Amniotic stem cell (primary cell): ENCODE results near the gene EGR2.
A peak's percentile ranks its signal among the peaks of the same experiment; 100 is the strongest.

Source experiments
- DNase-seq: peaks from one replicate; lab custom pipeline; 2025; lab: John Stamatoyannopoulos, UW

Gene EGR2

DNA sequence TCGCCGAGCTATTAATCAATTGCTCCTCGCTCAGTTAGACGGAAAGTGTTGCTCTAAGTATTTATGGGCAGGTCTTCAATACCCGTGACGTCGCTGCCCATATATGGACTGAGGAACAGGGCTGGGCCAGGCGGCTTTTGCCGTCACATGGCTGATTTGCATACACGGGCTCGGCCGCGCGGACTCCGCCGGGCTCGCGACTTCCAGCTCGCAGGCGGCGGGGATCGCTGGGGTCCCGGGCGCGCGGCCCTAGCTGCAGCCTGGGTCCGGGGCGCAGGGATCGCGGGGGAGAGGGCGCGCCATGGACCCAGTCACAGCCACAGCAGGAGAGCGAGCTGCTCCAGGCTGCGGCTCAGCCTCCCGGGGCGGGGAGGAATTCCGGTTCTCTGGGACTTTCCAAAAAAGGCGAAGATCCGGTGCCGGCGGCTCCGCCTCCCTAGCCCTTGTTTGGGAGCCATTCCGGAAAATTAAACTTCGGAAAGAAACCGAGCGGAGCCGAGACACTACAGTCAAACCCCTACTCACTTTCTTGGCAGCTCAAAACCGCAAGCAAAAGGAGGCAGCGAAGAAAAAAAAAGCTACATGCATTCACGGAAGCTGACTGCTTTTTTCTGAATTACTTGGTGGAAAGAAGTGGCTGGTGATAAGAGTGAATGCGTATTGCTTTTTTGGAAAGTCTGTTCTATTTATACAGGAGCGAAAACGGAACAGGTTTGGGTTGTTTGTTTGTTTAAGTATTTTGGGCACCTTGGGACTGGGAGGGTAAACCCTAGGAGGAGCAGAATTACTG lies at the start of gene EGR2:
Gene EGR2, minus strand, starts transcription at position 36 of the 790 bp plus-strand sequence. CDS start 337 bp downstream, outside the sequence.
- DNase-seq = peak; percentile 94

DNA sequence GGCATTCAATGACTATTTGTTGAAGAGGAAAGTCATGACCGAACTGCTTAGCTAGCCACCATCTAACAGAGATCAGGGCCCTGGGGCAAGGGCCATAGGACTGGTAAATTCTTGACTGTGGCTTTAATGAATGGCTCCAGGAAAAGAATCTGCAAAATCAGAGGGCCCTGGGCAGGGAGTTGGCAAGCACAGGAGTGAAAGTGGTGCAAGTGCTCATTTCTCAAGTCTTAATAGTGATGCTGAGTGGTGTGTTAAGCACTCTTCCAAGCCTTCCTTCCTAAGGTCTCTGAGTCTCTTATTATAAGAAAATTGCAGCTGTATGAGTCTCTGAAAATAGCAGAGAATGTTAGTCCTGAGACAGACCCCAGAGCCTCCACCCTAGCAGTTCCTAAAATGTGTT lies 46.3 kb upstream of the EGR2 start:
- no peak for DNase-seq

DNA sequence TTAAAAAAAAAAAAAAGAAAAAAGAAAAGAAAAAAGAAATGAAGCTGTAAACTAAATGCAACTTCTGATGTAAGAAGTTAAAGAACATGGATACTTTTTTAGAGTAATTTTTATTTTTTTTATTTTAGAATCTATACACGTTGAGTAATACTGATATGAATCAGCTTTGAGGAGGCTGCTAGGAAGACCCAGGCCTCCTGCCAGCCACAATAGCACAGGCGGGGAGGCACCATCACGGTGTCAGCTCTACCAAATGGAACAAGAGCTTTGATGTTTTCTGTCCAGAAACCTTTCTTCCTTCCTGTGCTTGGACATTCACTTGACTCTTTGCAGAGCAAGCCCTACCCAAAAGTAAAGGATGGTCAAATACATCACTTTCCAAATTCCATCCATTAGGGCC lies 45.3 kb upstream of the EGR2 start:
- DNase-seq = no peak

GRCh38 chr10:62860946-62861345 lies 44.8 kb upstream of the EGR2 start:
- DNase-seq = no peak

GRCh38 chr10:62858364-62858763 lies 42.2 kb upstream of the EGR2 start:
- DNase-seq = no peak

DNA sequence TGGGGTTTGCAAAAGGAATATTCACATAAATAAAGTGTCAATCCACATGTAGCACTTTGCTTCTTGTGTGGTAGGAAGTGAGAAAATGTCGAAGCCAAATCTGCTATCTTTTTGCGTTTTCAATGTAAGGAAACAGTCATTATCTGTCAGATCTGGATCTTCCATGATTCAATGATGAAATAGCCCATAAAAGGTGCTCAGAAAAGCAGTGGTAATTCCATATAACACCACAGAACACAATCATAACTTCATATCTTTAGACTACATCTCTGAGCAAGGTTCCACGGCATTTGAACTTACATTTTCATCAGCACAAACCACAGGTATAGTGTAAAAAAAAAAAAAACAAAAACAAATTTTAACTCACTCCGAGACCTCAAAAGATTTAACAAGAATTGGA lies 39.9 kb upstream of the EGR2 start:
- no peak for DNase-seq

DNA sequence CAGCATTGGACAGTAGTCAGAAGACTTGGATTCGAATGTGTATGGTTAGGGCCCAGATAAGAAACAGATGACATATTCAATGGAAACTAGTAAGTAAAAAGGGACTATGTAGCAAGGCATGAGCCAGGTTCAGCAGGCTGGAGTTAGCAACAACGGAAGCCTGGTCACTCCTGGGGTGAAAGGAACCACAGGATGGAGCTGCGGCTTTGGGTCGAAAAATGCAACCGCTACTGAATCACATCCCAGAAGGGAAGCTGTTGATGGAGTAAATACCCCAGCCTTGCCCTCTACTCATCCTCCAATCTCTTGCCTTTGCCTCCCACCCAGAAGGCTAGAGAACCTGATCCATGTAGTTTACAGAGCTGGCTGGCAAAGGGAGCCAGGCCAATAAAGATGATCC lies 37.5 kb upstream of the EGR2 start:
- DNase-seq = no peak

DNA sequence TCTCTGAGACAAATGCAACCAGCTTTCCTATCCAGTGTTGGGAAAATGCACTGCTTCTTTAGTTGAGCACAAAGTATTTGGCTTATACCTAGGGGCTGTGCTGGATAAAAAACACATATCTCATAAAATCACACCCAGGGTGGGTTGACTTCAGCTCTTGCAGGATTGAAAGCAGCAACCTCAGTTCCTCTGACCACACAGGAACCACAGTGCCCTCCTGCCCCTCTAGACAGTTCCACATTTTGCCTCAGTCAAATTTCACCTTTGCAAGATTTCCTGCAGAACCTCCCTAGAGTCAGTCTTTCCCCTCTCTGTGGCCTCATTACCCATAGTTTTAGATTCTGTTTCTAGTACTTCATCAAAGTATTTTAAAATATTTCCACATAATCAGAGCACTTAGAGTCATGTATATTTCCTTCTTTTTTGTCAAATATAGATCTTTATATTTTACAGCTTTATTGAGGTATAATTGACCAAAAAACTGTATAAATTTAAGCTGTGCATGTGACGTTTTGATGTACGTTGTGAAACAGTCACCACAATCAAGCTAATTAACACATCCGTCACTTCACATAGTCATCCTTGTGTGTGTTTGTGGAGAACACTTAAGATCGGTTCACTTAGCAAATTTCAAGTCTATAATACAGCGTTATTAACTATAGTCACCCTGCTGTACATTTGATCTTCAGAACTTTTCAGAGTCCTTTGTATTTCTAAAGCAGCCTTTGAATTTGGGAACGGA lies 37.0 kb upstream of the EGR2 start:
- DNase-seq = no peak

GRCh38 chr10:62851442-62851841 lies 35.3 kb upstream of the EGR2 start:
- DNase-seq = no peak

DNA sequence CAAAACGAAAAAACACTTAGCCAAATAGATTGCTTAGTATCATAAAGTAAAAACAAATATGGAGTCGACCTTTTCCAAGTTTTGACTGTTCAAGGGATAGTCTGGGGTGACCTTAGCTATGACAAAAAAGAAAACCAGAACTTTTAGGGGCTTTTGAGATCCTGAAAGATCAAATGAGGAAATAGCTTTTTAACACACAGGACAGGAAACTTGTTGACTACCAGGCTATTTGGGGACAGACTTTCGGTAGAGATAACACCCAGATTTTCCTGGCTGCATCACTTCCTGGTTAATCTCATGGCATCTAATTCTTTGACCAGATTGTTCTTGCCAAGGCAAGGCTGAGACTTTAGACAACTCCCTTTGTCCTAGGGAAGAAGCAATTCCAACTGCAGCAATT lies 34.5 kb upstream of the EGR2 start:
- DNase-seq = no peak

GRCh38 chr10:62847433-62847832 lies 31.3 kb upstream of the EGR2 start:
- DNase-seq = no peak

DNA sequence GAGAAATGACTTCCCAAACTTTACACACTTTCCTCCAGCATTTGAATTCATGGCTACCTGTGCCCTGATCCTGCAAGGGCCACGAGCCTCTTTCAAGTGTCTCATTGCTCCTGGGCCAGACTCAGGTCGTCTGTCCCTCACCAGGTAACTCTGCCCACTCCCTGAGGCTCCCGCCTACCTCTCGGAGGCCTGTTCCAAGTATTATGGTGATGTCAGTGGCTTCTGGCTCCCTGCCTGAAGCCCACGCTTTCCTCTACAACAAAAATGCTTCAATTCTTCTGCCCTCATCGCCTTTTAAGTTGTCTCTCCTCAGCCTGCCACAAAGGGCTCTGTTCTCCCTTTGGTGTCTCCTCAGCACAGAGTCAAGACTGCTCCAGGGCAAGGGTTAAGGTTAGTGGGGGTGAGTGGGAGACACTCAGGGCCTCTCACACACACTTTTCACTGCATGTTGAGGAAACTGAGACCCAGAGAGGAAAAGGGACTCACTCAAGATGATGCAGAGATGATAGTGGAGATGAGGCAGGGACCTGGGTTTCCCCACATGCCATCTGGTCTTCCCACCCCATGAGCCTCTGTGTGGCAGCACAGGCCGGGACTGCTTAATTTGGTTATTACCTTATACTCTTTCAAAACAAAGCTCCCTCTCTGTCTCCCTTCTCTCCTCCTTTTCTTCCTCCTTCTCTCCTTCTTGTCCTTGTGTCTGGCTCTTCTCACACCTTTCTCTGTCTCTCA lies 28.3 kb upstream of the EGR2 start:
- DNase-seq = no peak

DNA sequence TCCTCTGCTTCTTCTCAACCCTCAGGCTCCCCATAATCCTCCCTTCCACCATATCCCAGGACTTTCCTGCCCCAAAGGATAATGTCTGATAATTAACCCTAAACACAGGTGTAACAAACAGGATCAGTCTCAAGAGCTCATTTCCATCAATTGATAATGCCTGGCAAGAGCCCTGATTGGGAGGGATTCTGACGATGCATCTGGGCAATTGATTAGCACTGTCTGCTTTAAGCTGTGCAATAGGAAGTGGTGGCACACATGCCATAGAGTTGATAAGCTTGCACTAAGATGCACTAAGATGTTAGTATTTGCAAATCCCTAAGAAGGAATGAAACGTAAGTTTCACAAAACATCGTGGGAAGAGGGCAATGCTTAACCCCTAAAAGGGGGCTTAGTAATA lies 27.4 kb upstream of the EGR2 start:
- no peak for DNase-seq

DNA sequence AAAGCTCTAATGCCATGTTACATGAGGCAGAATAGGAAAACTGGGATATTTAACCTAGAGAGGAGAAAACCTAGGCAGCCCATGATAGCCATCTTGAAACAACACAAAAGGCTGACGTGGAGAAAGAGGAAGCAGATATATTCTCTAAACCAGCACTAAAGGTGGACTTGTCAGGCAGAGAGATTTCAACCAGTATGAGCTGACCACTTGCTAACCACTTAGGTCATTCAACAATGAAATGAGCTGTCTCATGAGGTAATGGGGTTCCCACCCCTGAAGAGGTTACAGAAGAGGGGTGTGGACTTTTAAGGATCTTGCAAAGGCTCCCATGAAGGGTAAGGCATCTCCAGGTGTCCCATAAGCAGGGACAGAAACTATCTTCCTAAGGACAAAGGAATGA lies 26.8 kb upstream of the EGR2 start:
- no peak for DNase-seq

DNA sequence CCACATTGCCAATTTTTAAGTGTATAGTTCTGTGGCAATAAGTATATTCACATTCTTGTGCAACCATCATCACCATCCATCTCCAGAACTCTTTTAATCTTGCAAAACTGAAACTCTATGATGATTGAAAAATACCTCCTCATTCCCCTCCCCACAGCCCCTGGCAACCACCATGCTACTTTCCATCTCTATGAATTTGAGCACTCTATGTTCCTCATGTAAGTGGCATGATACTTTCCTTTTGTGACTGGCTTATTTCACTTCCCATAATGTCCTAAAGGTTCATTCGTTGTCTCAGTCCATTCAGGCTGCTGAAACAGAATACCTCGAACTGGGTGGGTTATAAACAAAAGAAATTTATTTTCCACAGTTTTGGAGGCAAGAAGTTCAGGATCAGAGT lies 23.4 kb upstream of the EGR2 start:
- DNase-seq = no peak

DNA sequence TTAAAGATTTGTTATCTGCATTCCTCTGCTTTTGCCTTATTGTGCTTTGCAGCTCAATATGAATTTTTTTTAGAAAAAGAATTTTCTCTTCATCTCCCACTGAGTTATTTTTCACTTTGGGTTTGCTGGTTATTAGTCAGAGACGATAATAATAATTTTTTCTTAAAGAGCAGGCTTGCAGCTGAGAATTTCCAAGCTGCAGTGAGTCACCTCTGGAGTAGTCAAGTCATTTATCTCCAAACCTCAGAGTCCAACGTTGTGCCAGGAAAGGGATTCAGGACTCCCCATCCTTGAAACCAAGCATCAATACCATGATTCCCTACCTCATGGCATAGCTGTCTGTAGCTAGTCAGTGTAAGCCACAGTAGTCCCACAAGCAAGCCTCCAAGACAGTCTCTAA lies 15.2 kb upstream of the EGR2 start:
- DNase-seq = no peak

DNA sequence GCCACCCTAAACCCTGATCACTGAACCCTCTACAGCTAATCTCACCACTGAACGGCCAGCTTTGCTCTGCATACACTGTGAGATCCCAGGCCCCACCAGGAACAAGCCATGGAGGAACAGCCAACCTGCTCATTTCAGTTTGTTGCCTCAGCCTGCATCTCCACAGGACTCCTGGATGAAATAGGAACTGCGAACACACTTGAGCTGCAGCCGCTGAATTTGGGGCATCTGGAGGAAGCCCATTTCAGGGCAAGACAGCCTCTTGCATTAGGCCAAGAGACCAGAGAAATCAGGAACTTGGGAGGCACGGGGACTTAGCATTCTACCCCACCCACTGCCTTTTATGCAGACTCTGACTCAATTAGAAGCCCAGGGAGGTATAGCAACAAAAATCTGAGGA lies 14.5 kb upstream of the EGR2 start:
- no peak for DNase-seq

GRCh38 chr10:62829622-62830021 lies 13.5 kb upstream of the EGR2 start:
- no peak for DNase-seq

- no peak for DNase-seq
Observed at GRCh38 chr10:62826273-62826672, 10.1 kb upstream of the EGR2 start.

GRCh38 chr10:62820586-62820985 lies 4.4 kb upstream of the EGR2 start:
- DNase-seq = no peak

- no peak for DNase-seq
Observed at GRCh38 chr10:62819141-62819920, 3.2 kb upstream of the EGR2 start.

- no peak for DNase-seq
Observed at GRCh38 chr10:62818426-62819011, 2.4 kb upstream of the EGR2 start.
